GM12874 (cell line): ENCODE results near the gene GLS2.

Source experiments
- CTCF ChIP-seq: IDR thresholded peaks from 2 replicates; pipeline ENCODE4 v1.5.1; 2011; ENCODE audit warnings: low read depth, mild to moderate bottlenecking, control low read depth, low read length, moderate library complexity; ENCODE audit not compliant: insufficient read depth

The GLS2 gene

GRCh38 chr12:56476972-56477432, 11.0 kb downstream of the GLS2 start:
- no peak for TF ChIP-seq CTCF

- TF ChIP-seq CTCF = no peak
Measured at GRCh38 chr12:56476143-56476542, 11.8 kb downstream of the GLS2 start.

GRCh38 chr12:56474389-56474788, 13.6 kb downstream of the GLS2 start:
- TF ChIP-seq CTCF = no peak

- TF ChIP-seq CTCF = no peak
Measured at GRCh38 chr12:56469007-56469930, 18.7 kb downstream of the GLS2 start.

GRCh38 chr12:56468216-56469006, 19.6 kb downstream of the GLS2 start, which contains the start of gene SPRYD4:
SPRYD4 (plus strand) TSS chr12:56468578; CDS start chr12:56468592, 14 bp downstream.
- no peak for TF ChIP-seq CTCF

- TF ChIP-seq CTCF = no peak
Measured at GRCh38 chr12:56462565-56462964, 25.4 kb downstream of the GLS2 start.
